Measurements from ENCODE around the gene ESRRA.
"Not testable (repeated sequence)": the region's sequence is repeated elsewhere in the genome, so short reads cannot be mapped to it uniquely, and the experiment has no call there.

Gene ESRRA

DNA sequence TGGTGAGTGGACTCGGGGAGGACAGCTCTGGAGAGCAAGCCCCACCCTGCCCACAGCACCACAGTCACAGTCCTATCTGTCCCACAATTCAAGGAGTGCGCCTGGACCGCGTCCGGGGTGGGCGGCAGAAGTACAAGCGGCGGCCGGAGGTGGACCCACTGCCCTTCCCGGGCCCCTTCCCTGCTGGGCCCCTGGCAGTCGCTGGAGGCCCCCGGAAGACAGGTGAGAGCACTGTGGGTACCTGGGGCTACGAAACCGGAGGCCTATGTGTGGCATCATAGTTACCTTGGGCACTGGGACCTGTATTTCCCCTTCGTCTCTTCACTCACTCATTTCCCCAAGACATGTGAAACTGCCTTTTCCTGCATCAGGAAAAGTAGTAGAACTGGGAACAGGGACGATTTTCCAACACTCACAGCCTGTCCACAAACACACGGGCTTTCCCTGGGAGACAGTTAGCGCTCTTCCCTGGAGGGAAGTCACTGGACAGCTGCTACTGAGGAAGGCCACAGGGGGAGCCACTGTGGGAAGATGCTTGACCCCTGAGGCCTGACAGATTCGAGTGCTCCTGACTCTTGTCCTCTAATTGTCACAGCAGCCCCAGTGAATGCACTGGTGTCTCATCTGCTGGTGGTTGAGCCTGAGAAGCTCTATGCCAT is 9.0 kb downstream of the ESRRA start:
- no peak for DNase-seq

DNA sequence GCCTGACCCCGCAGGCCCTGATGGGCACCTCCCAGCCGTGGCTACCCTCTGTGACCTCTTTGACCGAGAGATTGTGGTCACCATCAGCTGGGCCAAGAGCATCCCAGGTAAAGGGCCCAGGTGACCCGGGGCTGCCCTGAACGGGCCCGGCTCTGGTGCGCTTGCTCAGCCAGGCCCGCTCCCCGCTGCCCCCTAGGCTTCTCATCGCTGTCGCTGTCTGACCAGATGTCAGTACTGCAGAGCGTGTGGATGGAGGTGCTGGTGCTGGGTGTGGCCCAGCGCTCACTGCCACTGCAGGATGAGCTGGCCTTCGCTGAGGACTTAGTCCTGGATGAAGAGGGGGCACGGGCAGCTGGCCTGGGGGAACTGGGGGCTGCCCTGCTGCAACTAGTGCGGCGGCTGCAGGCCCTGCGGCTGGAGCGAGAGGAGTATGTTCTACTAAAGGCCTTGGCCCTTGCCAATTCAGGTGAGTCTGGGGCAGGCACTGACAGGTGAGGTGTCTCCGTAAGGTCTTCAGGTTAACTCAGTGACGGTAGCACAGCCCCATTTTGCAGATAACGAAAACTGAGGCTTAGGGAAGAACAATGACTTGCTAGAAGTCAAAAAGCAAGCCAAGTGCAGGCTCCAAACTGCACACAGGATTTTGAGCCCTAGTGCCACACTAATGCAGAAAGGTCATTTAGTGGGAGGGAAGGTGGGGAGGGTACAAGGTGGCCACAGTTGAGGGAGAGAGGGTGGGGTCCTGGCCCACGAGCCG is 9.7 kb downstream of the ESRRA start:
- DNase-seq, result no peak

DNA sequence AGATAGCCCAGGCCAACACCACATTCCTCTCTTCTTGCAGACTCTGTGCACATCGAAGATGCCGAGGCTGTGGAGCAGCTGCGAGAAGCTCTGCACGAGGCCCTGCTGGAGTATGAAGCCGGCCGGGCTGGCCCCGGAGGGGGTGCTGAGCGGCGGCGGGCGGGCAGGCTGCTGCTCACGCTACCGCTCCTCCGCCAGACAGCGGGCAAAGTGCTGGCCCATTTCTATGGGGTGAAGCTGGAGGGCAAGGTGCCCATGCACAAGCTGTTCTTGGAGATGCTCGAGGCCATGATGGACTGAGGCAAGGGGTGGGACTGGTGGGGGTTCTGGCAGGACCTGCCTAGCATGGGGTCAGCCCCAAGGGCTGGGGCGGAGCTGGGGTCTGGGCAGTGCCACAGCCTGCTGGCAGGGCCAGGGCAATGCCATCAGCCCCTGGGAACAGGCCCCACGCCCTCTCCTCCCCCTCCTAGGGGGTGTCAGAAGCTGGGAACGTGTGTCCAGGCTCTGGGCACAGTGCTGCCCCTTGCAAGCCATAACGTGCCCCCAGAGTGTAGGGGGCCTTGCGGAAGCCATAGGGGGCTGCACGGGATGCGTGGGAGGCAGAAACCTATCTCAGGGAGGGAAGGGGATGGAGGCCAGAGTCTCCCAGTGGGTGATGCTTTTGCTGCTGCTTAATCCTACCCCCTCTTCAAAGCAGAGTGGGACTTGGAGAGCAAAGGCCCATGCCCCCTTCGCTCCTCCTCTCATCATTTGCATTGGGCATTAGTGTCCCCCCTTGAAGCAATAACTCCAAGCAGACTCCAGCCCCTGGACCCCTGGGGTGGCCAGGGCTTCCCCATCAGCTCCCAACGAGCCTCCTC is 10.6 kb downstream of the ESRRA start:
- DNase-seq, result not testable (repeated sequence)

- DNase-seq, result peak in 3 of 6 experiments; percentile 26 to 42 (median 42)
These were observed 11.5 kb downstream of the ESRRA start for GRCh38 chr11:64316672-64317324.

DNA sequence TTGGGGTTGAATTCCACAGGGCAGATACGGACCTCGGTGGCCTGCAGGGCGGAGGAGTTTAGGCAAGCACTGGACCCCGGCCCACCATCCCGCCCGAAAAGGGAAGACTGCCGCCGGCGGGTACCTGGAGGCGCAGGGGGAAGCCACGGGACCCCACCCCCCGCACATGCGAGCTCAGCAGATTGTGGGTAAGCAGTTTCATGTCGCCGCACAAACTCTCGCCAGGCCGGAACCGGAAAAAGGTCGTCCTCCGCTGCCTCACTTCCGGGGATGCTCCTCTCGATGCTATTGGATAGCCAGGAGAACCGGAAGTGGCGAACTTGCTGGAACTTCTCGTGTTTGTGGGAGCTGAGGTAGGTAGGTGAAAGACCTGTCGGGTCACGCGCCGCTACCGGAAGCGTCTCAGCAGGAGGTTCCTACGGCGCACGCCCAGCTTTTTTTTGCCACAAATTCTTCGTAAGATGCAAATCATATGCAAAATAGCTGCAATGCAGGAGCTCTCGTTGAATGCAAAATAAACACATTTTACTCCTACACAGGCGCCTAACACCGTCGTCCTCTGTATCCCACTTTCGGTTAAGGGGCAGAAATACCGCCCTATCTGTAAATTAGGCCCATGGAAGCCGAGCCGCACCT is 12.1 kb downstream of the ESRRA start, which contains the start of gene TRMT112:
TSS of gene TRMT112 (minus strand) at position 235 of the 636 bp plus-strand sequence. CDS start at position 202, 33 bp downstream.
- DNase-seq, result peak; percentile 91 to 98 (median 97)

GRCh38 chr11:64317961-64318765 is 12.8 kb downstream of the ESRRA start, which contains the start of gene PRDX5:
Gene PRDX5, plus strand, starts transcription at chr11:64318121. Its CDS starts 95 bp downstream, at chr11:64318216.
- DNase-seq, result peak; percentile 91 to 98 (median 94)

DNA sequence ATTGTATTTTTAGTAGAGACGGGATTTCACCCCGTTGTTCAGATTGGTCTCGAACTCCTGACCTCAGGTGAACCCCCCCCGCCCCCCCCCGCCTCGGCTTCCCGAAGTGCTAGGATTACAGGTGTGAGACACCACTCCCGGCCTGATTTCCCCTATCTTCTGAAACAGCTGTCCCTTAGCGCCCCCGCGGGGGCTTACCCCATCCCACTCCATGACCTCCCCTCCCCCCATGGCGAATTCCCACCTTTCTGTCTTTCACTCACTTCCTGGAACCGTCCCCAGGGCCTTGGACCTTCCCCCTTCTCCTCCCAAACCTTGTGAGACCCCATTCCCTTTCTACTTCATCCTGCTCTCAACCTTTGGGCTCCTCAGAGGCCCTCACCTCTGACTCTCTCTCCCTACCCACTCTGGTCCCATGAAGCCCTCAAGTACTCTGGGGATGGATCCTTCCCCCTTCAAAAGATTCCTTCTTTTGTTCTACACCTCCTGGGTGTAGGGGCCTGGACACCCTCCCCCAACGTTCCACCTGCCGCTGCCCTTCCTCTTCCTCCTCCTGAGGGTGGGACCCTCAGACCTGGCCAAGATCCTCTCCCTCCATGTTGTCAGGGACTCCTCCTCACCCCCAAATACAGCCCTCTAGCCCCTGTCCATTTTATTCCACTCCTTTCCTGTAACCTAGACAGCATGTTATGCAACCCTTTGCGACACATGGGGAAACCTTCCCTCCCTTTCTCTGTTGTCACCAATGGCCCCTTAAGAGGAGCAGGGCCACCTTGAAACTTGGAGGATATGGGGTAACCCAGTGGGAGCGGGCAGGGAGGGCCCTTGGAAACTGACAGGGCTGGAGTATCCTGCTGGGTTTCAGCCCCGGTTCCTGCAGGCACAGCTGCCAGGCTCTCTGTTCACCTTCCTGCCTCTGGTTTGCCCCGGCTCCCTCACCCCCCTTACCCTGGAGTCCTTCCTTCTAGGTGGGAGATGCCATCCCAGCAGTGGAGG is 13.7 kb downstream of the ESRRA start:
- DNase-seq, result no peak

DNA sequence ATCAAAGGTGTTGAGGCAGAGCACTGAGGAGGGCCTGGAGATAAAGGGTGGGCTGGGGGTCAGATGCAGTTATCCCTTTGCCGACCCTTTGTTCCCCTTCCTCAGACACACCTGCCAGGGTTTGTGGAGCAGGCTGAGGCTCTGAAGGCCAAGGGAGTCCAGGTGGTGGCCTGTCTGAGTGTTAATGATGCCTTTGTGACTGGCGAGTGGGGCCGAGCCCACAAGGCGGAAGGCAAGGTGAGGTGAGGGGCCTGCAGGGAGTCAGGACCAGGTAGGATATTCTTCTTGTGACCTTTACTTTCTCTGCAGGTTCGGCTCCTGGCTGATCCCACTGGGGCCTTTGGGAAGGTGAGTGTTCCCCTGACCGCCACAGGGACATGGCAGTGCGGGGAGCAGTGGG is 15.2 kb downstream of the ESRRA start:
- no peak for DNase-seq

- DNase-seq, result no peak
These were observed 15.7 kb downstream of the ESRRA start for GRCh38 chr11:64321026-64321425.

DNA sequence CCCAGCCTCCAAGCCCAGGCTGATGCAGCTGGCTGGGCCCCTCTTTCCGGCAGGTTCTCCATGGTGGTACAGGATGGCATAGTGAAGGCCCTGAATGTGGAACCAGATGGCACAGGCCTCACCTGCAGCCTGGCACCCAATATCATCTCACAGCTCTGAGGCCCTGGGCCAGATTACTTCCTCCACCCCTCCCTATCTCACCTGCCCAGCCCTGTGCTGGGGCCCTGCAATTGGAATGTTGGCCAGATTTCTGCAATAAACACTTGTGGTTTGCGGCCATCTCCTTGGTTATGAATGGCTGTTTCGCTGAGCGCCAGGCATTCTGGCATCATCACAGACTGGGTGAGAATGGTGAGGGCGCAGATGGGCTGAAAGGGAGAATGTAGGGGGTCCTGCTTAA is 16.2 kb downstream of the ESRRA start:
- no peak for DNase-seq

DNA sequence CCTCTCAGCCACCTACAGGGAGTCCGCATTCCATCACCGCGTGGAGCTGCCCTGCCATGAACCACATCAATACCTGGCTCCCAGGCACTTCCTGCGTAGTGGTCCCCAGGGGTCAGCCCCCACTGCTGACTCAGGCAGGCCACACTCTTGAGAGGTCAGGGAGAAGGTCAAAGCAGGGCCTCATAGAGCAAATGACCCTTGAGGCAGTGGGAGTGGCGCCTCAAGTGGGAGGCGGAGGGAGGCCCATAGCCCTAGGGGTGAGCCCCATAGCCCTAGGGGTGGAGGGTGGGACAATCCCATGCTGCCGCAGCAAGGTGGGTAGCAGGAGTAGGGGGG is 17.6 kb downstream of the ESRRA start:
- DNase-seq, result no peak

DNA sequence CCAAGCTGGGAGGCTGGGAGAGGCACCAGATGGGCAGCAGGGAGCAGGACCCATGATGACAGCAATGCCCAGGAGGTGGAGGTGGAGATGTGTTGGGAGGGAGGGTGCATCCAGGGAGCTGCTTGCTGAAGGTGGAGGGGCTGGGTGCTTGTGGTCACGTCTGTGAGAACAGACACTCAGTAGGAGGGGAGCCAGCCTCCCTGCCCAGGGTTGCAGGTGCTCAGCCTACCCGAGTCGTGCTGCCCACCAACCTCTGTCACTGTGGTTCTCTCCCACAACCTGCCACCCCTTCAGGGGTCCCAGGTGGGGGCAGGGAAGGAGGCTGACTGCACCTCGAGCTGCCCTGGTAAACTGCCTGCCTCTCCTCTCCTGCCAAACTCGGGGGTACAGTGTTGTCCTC is 18.0 kb downstream of the ESRRA start:
- DNase-seq, result no peak

DNA sequence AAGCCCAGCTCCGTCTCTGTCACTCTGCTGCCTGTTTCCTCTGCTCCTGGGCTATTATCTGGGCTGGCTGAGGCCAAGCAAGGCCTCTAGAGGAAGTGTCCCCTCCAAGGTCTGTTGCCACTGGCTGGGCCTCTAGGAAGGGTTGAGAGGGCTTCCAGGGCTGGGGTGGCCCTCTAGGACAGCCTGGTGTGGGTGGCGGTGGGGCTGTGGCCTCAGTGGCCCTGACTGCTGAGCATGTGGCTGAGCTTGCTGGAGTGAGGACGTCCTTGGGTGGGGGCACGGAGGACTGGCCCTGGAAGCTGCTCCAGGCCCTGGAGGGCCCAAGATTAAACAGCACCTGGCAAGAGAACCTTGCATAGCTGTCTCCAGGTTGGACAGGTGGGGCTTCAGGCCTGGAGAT is 18.7 kb downstream of the ESRRA start:
- DNase-seq, result not testable (repeated sequence)

DNA sequence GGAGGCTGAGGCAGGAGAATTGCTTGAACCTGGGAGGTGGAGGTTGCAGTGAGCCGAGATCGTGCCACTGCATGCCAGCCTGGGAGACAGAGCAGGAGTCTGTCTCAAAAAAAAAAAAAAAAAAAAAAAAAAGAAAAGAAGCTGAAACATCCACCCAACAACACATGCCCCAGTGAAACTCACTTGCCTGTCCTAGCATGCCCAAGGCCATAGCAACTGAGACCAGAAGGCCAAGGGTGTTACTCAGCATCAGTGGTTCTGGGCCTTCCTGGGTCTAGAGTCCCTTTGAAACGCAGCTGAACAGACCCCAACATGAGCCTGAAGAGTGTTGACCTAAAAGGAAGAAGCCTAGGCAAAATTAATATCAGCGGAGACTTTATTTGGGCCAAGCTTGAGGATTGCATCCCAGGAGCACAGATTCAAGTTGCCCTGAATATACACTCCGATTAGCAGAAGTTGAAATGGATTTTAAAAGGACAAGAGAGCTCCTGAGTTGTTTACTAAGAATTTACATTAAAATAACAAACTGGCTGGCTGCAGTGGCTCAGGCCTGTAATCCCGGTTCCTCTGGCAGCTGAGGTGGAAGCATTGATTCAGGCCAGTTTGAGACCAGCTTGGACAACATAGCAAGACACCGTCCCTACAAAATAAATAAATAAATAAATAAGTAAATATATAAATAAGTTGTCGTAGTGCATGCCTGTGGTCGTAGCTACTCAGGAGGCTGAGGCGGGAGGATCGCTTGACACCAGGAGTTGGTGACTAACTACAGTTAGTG is 19.6 kb downstream of the ESRRA start:
- no peak for DNase-seq

- no peak for DNase-seq
These were observed 22.1 kb downstream of the ESRRA start for GRCh38 chr11:64327375-64327774.

DNA sequence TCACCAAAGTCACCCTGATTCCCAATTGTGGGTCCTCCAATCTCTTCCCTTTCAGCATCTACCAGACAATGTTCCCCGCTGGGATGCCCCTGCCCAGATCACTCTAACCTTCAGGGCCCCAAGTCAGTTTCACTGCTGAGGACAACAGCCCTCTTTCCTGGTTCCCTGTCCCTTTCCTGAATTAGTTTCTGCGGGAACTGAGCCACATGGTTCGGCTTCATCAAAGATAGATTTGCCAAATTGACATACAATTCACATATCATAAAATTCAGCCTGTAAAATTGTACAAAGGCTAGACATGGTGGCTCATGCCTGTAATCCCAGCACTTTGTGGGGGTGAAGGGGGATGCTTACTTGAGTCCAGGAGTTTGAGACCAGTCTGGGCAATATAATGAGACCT is 22.7 kb downstream of the ESRRA start:
- no peak for DNase-seq

GRCh38 chr11:64330888-64331287 is 25.6 kb downstream of the ESRRA start:
- no peak for DNase-seq

DNA sequence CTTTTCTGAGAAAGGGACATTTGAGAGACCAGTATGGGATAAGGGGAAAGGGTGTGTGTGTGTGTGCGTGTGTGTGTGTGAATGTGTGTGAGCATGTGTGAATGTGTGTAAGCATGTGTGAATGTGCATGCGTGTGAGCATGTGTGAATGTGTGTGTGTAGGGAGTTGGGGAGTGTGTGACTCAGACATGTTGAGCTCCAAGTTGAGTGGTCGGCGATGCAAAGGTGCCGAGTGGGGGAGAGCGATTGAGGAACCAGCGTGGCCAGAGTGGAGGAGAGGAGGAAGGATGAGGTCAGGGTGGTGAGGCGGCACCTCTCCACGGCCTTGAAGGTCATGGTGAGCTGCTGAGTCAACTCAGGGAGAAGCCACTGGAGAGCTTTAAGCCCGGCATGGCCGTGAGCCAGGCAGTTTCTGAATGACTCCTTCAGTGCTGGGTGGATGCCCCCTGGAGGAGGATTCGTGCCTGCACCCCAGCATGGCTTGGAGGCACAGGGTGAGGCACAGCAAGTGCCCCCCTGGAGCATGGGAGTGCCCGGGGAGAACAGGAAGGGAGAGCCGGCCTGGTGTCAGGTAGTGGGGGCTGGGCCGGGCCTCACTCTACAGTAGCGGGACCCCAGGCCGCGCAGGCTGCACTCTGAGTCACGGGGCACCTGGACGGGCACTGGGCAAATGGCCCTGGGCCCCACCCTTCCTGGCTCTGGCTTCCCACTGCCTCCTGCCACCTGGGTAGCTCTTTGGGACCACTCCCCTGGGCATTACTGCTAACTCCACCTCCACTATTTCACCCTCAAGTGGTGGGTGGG is 26.4 kb downstream of the ESRRA start:
- peak; percentile 6 to 44 (median 33) for DNase-seq
